ENCODE measurements around the gene GFPT2. TPM values are rescaled to one million over a fixed set of nuclear protein-coding genes. Genes with fewer than 3 reads are reported as not detected.
A peak's percentile ranks its signal among the peaks of the same experiment; 100 is the strongest.

GFPT2 gene
- total and polyA plus RNA-seq, 9 of the 15 experiments (the other 6 are each of a cell fraction or from before 2014, with no cell fraction given) = 0.07 to 0.14 (median 0.08) TPM; not detected in 6

- TF ChIP-seq ARID4B (CRISPR knock-in tag; IDR thresholded peaks at IDR 0.05) (0 out of 2 replicates have a peak, but pooled peaks have one; percentile 26), ASH1L (IDR thresholded peaks at IDR 0.05; ENCODE audit: borderline replicate concordance, low read depth, partially characterized antibody) (peak; percentile 53), HDAC2 (IDR thresholded peaks at IDR 0.05) (no peak), YY1 (IDR thresholded peaks at IDR 0.05; ENCODE audit: borderline replicate concordance in 1 of 3, control insufficient read depth in 1 of 3, extremely low read depth in 1 of 3, insufficient read depth in 3 of 3, insufficient read length in 1 of 3, insufficient replicate concordance in 2 of 3, low read depth in 1 of 3, low read length in 2 of 3) (peak in 1 of 3 experiments; percentile 23), OTX1 (CRISPR knock-in tag; IDR thresholded peaks at IDR 0.05) (0 out of 2 replicates have a peak, but pooled peaks have one; percentile 22), PKNOX1 (IDR thresholded peaks at IDR 0.05) (peak; percentile 94), STAT5A (IDR thresholded peaks at IDR 0.05; ENCODE audit: borderline replicate concordance, low read length) (no peak), ZBTB7A (IDR thresholded peaks at IDR 0.05; ENCODE audit: borderline replicate concordance, control insufficient read depth, low read depth, low read length) (peak; percentile 77), L3MBTL2 (IDR thresholded peaks at IDR 0.05) (peak; percentile 78; the same call in 1 of the 2 replicates), KDM2B (CRISPR knock-in tag; IDR thresholded peaks at IDR 0.05) (0 out of 2 replicates have a peak, but pooled peaks have one; percentile 35), POLR2A (conservative IDR thresholded peaks at IDR 0.05) (peak; percentile 55), HMGXB4 (CRISPR knock-in tag; IDR thresholded peaks at IDR 0.05) (0 out of 2 replicates have a peak, but pooled peaks have one; percentile 40), CBX8 (IDR thresholded peaks at IDR 0.05; ENCODE audit: borderline replicate concordance, extremely low read depth, low read depth, low read length, poor library complexity, severe bottlenecking) (no peak), PHF8 (IDR thresholded peaks at IDR 0.05; ENCODE audit: borderline replicate concordance, low read length) (peak; percentile 80; the same call in 1 of the 2 replicates)
Measured at GRCh38 chr5:180291943-180292831, 60.9 kb downstream of the GFPT2 start, which contains the start of gene MAPK9 (continued).

All from K562 (cell line).